ENCODE results near the gene LMX1A.

LMX1A gene

GRCh38 chr1:165355977-165356811 lies at the start of gene LMX1A:
Gene LMX1A (minus strand): TSS chr1:165356715. CDS start chr1:165355559, 1,156 bp downstream.
- DNase-seq = no peak

GRCh38 chr1:165403835-165404482 lies 47.4 kb upstream of the LMX1A start:
- DNase-seq = no peak

- DNase-seq = no peak
Observed at GRCh38 chr1:165402517-165403111, 46.1 kb upstream of the LMX1A start.

GRCh38 chr1:165397944-165398343 lies 41.4 kb upstream of the LMX1A start:
- no peak for DNase-seq

GRCh38 chr1:165395901-165396300 lies 39.4 kb upstream of the LMX1A start:
- DNase-seq = no peak

GRCh38 chr1:165395478-165395877 lies 39.0 kb upstream of the LMX1A start:
- no peak for DNase-seq

- DNase-seq = peak; percentile 71
Observed at GRCh38 chr1:165392634-165393571, 36.4 kb upstream of the LMX1A start.

GRCh38 chr1:165389609-165390008 lies 33.1 kb upstream of the LMX1A start:
- DNase-seq = no peak

GRCh38 chr1:165387961-165388360 lies 31.4 kb upstream of the LMX1A start:
- DNase-seq = no peak

- no peak for DNase-seq
Observed at GRCh38 chr1:165387505-165387904, 31.0 kb upstream of the LMX1A start.

- no peak for DNase-seq
Observed at GRCh38 chr1:165383599-165384405, 27.3 kb upstream of the LMX1A start.

GRCh38 chr1:165383067-165383466 lies 26.6 kb upstream of the LMX1A start:
- DNase-seq = no peak

- no peak for DNase-seq
Observed at GRCh38 chr1:165381745-165382505, 25.4 kb upstream of the LMX1A start.

GRCh38 chr1:165376811-165377311 lies 20.3 kb upstream of the LMX1A start:
- DNase-seq = no peak

- no peak for DNase-seq
Observed at GRCh38 chr1:165376041-165376810, 19.7 kb upstream of the LMX1A start.

GRCh38 chr1:165375623-165376022 lies 19.1 kb upstream of the LMX1A start:
- DNase-seq = no peak

GRCh38 chr1:165371588-165372225 lies 15.2 kb upstream of the LMX1A start:
- no peak for DNase-seq

GRCh38 chr1:165369255-165369848 lies 12.8 kb upstream of the LMX1A start:
- peak; percentile 26 for DNase-seq

- DNase-seq = peak; percentile 47
Observed at GRCh38 chr1:165367375-165367993, 11.0 kb upstream of the LMX1A start.

All from NCI-H1048 (cell line).